Measurements from ENCODE around the gene SZT2.

SZT2 gene

DNA sequence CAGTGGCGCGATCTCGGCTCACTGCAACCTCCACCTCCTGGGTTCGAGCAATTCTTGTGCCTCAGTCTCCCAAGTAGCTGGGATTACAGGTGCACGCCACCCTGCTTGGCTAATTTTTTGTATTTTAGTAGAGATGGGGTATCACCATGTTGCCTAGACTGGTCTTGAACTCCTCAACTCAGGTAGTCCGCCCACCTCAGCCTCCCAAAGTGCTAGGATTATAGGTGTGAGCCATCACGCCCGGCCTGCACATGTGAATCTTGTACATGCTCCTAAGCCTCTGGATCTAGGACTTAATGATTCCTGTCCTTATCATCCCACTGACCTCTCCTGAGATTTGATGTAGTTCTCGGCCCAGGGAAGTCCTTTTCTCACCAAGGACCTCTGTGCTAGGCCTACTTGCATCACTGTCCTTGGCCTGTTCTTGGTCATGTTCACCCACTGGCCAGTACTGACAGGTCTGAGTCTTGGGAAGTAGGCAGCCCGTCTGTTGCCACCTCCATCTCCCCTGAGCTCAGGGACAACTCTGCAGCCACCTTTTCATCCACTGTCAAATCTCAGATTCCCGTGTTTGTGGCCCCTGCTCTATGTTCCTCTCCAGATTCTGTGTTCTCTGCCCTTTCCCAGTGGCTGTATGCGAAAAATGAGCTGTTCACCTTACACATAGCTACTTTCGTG, 54.6 kb downstream of the SZT2 start:
- H3K27ac ChIP-seq (ENCODE audit: low read depth, low read length): no peak overlapping the region
- no peak overlapping the region for H3K4me2 ChIP-seq (ENCODE audit: low read length)

DNA sequence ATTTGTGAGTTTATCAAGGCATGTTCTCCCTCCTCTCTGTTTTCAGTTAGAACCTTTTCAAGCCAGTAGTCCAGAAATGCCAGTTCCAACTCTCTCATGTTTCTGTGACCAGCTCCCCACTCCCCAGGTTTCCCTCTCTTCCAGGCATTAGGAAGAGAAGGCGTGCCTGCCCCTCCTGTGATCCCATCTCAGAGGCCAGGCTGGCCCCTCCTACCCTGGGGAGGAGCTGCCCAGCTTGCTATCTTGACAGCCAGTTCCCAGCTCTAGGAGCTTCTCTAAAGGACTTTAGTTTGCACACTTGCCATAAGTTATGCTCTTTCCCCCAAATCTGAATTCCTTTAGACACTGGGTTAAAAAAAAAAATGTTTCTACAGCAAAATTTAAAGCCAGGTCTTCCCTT, 55.1 kb downstream of the SZT2 start:
- Histone ChIP-seq H3K9me3 (ENCODE audit: control insufficient read depth, insufficient read depth, low read length) (no peaks in the 10 kb centered on the region), H3K4me3 (ENCODE audit: low read length) (no peak overlapping the region), H3K36me3 (ENCODE audit: control insufficient read depth, low read length) (peaks cover 30% of the 10 kb centered on the region), H3K27ac (ENCODE audit: low read depth, low read length) (no peak overlapping the region), H3K4me2 (ENCODE audit: low read length) (no peak overlapping the region), H3F3A (ENCODE audit: control insufficient read depth, insufficient read depth) (no peaks in the 10 kb centered on the region), H3K4me1 (ENCODE audit: control insufficient read depth, low read length) (no peaks in the 10 kb centered on the region), H4K20me1 (ENCODE audit: control insufficient read depth, insufficient read depth, low read depth, low read length) (no peaks in the 10 kb centered on the region), H3K27me3 (ENCODE audit: control insufficient read depth, low read length) (no peaks in the 10 kb centered on the region), H3K79me2 (ENCODE audit: control insufficient read depth, low read length) (no peaks in the 10 kb centered on the region), H3K9me2 (replicated peaks; ENCODE audit: control insufficient read depth, low read length) (no peaks in the 10 kb centered on the region)
- no peak for TF ChIP-seq EZH2phosphoT487 (IDR thresholded peaks at IDR 0.05; ENCODE audit: borderline replicate concordance, low read length)
- TF ChIP-seq, protein P1, sequence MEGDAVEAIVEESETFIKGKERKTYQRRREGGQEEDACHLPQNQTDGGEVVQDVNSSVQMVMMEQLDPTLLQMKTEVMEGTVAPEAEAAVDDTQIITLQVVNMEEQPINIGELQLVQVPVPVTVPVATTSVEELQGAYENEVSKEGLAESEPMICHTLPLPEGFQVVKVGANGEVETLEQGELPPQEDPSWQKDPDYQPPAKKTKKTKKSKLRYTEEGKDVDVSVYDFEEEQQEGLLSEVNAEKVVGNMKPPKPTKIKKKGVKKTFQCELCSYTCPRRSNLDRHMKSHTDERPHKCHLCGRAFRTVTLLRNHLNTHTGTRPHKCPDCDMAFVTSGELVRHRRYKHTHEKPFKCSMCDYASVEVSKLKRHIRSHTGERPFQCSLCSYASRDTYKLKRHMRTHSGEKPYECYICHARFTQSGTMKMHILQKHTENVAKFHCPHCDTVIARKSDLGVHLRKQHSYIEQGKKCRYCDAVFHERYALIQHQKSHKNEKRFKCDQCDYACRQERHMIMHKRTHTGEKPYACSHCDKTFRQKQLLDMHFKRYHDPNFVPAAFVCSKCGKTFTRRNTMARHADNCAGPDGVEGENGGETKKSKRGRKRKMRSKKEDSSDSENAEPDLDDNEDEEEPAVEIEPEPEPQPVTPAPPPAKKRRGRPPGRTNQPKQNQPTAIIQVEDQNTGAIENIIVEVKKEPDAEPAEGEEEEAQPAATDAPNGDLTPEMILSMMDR (IDR thresholded peaks at IDR 0.05; ENCODE audit: low read depth, low read length, poor library complexity, severe bottlenecking): no peak

More for the DNA sequence above, 54.6 kb downstream of the SZT2 start:
- H3F3A ChIP-seq (ENCODE audit: control insufficient read depth, insufficient read depth): no peaks in the 10 kb centered on the region
- H3K9me2 ChIP-seq (replicated peaks; ENCODE audit: control insufficient read depth, low read length): no peaks in the 10 kb centered on the region
- no peak for TF ChIP-seq EZH2phosphoT487 (IDR thresholded peaks at IDR 0.05; ENCODE audit: borderline replicate concordance, low read length)
- TF ChIP-seq, protein P1 (IDR thresholded peaks at IDR 0.05; ENCODE audit: low read depth, low read length, poor library complexity, severe bottlenecking): no peak
- H3K36me3 ChIP-seq (ENCODE audit: control insufficient read depth, low read length): peaks cover 30% of the 10 kb centered on the region
- no peaks in the 10 kb centered on the region for H3K4me1 ChIP-seq (ENCODE audit: control insufficient read depth, low read length)
- H4K20me1 ChIP-seq (ENCODE audit: control insufficient read depth, insufficient read depth, low read depth, low read length): no peaks in the 10 kb centered on the region
- no peaks in the 10 kb centered on the region for H3K79me2 ChIP-seq (ENCODE audit: control insufficient read depth, low read length)
- no peaks in the 10 kb centered on the region for H3K9me3 ChIP-seq (ENCODE audit: control insufficient read depth, insufficient read depth, low read length)
- no peaks in the 10 kb centered on the region for H3K27me3 ChIP-seq (ENCODE audit: control insufficient read depth, low read length)
- H3K4me3 ChIP-seq (ENCODE audit: low read length): no peak overlapping the region

DNA sequence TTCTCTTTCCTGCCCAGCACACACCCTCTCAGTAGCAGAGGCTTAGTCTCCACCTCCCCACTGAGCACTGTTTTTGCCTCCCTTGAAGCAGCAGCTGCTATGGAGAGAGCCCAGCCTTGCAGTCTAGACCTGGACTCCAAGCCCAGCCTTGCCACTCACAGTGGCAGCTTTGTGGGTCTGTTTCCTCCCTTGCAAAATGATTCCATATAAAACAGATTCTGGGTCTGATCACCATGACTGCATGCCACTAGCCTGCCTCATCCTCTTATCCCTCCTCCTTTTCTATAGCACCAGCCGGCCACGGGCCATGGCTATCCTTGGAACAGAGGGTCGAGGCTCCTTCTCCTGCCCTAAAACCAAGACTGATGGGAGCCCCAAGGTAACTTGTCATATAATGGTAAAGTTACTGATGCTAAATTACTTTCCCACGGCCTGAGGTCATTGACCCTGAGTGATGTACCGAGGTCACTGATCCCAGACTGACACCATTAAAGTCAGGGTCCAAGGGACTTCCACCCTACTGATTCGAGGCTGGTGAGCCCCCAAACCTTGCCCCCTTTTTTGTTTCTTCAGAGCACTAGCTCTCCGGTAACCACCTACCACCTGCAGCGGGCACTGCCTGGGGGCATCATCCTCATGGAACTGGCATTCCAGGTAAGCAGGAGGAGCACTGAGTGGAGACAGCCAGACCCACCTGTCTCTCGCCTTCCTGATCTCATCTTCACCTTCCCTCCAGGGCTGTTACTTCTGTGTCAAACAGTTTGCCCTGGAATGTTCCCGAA, 56.1 kb downstream of the SZT2 start:
- Histone ChIP-seq H3K9me2 (replicated peaks; ENCODE audit: control insufficient read depth, low read length) (no peaks in the 10 kb centered on the region), H3K9me3 (ENCODE audit: control insufficient read depth, insufficient read depth, low read length) (no peaks in the 10 kb centered on the region), H3K27me3 (ENCODE audit: control insufficient read depth, low read length) (no peaks in the 10 kb centered on the region), H4K20me1 (ENCODE audit: control insufficient read depth, insufficient read depth, low read depth, low read length) (no peaks in the 10 kb centered on the region), H3K4me1 (ENCODE audit: control insufficient read depth, low read length) (no peaks in the 10 kb centered on the region), H3K79me2 (ENCODE audit: control insufficient read depth, low read length) (no peaks in the 10 kb centered on the region), H3F3A (ENCODE audit: control insufficient read depth, insufficient read depth) (no peaks in the 10 kb centered on the region), H3K4me3 (ENCODE audit: low read length) (no peak overlapping the region), H3K27ac (ENCODE audit: low read depth, low read length) (no peak overlapping the region), H3K36me3 (ENCODE audit: control insufficient read depth, low read length) (peaks cover 38% of the 10 kb centered on the region), H3K4me2 (ENCODE audit: low read length) (no peak overlapping the region)
- TF ChIP-seq, protein P1 (IDR thresholded peaks at IDR 0.05; ENCODE audit: low read depth, low read length, poor library complexity, severe bottlenecking): no peak
- no peak for TF ChIP-seq EZH2phosphoT487 (IDR thresholded peaks at IDR 0.05; ENCODE audit: borderline replicate concordance, low read length)

Data from DOHH2 (cell line).